Measurements from ENCODE around the gene SENP8.

DNA sequence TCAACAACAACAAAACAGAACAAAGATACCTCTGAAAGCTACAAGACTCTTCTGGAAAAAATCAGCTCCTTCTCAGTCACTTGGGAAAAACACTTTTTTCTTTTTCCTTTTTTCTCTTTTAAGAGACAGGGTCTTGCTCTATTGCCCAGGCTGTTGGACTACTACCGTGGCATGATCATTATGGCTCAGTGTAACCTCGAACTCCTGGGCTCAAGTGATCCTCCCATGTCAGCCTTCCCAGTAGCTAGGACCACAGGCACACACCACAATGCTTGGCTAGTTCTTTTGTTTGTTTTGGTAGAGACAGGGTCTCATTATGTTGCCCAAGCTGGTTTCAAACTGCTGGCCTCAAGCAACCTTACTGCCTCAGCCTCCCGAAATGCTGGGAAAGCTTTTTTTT, 13.1 kb upstream of the SENP8 start:
- TF ChIP-seq NFIC (IDR thresholded peaks at IDR 0.05) (no peak), TEAD4 (IDR thresholded peaks at IDR 0.05) (no peak), CEBPB (IDR thresholded peaks at IDR 0.05) (no peak), REST (IDR thresholded peaks at IDR 0.05; ENCODE audit: low read depth) (no peak), EP300 (IDR thresholded peaks at IDR 0.05; ENCODE audit: borderline replicate concordance) (no peak), ZBTB7A (IDR thresholded peaks at IDR 0.05; ENCODE audit: low read depth) (no peak)

Measured in Ishikawa (cell line).